Superior temporal gyrus (tissue), 1 donor: ENCODE measurements around the gene NSUN6.
"Not testable (repeated sequence)": the region's sequence is repeated elsewhere in the genome, so short reads cannot be mapped to it uniquely, and the experiment has no call there.

Experiments used
- DNase-seq: peaks from one replicate; pipeline ENCODE4 v3.0.0-alpha.2; 2016; ENCODE audit errors: extremely low spot score

Gene NSUN6

DNA sequence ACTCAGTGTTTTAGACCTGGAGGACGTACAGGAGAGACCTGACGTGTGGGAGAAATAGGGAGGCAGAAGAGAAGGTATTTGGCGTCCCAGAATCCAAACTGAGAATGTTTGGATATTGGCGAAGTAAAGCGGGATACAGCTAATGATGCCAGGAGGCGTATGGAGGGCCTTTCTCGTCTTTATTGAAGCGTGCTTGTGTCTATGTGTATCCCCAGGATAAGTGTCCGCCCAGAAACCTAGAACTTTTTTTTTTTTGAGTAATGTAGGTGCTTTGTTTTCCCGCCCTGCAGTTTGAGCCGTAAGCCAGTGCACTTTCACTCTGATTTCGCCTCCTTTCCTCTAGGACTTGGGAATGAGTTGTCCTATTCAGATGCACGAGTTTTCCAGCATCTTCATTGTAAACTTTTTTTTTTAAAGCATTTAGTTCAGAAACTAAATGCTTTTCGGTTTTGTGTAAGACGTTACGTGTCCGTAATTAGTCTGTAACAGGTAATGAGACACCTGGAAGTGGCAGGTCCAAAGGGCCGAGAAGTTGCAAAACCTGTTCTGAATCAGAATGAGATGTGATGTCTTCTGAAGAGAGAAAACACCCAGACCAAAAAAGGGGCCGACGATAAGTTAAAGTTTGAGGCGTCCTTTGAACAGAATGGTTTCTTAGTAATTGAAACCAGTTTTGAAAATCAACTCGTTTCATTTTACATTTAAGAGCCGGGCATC, 8.6 kb upstream of the NSUN6 start:
- DNase-seq, result peak; percentile 46

DNA sequence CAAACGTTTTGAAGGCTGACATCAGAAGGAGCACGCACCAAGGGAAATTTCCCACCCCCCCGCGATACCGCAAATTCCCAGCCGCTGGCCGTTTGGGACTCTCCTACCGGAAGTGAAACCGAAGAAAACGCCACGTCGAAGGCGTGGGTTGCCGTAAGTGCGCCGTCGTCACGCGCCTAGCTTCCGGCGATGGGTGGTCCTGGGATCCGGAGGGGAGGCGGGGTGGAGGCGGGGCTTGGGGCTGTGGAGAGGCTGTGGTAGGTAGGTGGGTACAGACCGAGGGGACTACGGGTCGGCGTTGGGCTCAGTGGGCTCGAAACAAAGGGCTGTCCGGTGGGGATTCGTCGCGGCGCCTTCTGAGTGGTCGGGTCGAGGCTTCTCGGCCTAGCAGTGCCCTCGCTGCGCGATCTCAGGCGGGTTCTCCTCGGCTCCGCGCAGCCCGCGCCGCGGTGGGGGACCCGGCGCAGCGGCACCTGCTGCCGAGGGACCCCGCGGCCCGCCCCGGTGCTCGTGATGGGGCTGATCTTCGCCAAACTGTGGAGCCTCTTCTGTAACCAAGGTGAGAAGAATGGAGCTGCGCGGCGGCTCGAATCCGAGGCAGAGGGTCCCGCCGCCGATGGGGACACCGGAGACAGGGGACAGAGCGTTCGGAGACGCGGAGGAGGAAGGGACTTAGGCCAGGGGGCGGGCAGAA, 7.9 kb upstream of the NSUN6 start, which contains the start of gene ARL5B:
TSS of gene ARL5B (plus strand) at position 307 of the 694 bp plus-strand sequence. CDS start at position 514, 207 bp downstream.
- peak; percentile 96 for DNase-seq

DNA sequence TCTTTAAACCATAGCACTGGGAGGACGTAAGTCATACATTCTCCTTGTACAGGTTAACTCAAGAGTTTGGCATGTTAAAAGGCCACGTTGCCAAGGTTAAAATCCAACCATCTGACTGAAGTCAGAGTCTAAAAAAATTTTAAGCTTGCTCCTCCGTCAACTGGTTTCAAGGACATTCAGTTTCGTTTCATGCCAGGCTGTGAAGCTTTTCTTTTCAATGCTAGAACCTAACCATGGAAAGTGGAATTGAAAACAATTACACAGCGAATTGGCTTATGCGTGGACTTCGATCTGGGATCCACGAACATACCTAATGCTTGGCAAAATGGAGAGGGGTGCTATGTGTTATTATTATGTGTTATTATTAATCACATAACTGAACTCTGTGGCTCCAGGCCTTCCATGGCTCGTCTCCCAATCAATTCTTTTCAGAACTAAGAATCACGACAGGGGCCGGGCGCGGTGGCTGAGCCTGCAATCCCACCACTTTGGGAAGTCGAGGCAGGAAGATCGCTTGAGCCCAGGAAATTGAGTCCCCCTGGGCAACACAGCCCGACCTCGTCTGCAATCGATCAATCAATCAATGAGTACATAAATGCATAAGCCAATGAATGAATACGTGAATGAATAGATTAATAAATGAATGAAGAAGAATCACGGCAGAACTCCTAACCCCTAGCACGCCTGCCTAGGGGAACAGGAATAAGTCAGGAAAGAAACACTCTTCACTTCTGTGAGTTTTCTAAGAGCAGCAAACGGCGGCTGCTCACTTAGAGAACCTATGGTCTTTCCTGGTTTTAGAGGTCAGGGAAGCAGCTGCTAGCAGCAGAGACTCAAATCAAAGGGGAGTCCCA, 7.1 kb upstream of the NSUN6 start:
- no peak for DNase-seq

DNA sequence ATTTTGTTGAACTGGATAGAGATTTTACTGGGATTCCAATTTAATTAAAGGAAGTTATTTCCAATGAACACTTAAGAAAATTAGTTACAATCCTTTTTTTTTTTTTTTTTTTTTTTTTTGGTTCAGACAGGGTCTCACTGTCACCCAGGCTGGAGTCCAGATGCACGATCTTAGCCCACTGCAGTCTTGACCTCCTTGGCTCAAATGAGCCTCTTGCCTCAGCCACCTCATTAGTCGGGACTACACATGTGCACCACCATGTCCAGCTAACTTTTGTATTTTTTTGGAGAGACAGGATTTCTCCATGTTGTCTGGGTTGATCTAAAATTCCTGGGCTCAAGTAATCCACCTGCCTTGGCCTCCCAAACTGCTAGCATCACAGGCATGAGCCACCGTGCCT, 5.3 kb upstream of the NSUN6 start:
- no peak for DNase-seq

DNA sequence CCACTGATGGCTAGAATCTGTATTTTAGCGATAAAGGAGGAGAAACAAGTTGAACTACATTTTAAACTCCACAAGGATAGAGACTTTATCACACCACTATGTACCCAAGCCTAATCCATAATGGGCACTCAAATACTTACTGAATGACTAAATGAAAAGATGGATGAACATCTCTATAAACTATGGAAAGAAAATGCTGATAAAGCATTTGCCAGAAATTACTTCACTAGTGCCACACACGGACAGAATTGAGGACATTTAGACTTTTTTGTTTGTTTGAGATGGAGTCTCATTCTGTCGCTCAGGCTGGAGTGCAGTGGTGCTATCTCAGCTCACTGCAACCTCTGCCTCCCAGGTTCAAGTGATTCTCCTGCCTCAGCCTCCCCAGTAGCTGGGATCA, 1.7 kb upstream of the NSUN6 start:
- no peak for DNase-seq

DNA sequence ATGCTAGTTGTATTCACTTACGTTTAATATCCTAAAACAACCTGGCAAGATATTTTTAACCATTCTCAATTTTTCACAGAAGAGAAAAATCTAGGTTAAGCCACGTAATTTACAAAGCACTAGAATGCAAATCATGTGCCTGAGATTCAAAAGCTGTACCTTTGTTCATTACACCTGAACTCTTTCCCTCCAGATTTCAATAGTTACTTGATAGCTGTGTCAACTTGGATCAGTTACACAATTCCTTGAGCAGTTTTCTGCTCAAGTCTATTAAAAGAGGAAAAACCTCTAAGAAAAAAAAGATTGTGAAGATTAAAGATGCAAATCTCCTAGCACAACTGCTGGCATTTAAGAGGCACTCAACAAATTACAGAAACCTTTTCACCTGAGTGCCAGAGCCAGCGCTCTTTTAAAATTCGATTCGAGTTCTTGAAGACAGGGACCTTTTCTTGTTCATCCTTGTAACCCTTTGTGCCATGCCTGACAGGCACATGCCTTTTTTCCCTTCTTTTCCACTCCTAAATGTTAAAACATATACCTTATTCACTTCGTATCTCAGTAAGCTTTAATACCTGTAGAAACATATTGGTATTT, 886 bp downstream of the NSUN6 start:
- DNase-seq, result no peak

DNA sequence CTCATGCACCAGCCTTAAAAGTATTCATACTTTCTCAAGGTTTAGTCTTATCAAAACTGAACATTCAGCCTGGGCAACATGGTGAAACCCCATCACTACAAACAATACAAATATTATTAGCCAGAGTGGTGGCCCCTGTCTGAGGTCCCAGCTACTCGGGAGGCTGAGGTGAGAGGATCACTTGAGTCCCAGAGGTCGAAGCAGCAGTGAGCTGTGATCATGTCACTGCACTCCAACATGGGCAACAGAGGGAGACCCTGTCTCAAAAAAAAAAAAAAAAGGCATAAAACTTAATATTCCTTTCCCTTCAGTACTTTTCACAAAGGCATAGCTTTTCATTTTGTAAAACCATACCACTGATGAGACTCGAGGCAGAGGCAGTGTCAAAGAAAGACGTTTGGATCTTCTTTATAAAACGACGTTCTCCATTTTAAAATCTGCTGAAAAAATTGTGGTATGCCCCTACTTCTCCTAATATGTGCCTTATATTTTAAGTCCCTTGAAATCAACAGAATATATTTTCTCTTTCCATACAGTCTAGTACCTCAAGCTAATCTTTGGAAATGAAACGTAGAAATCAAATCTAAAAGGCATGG, 1.9 kb downstream of the NSUN6 start:
- DNase-seq, result no peak

DNA sequence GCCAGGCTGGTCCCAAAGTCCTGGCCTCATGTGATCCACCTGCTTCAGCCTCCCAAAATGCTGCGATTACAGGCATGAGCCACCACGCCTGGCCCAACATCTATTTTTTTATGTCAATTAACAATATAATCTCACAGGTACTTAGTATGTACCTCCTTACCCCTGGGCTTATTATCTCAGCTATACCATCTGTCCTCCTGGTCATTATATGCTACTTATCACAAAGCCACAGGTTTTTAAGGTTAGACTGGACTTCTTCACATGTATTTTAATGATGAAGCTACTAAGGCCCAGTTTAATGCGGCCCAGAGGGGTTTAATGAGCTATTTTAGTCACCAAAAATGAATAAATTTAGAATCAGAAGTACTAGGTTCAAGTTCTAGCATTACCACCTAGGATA, 3.4 kb downstream of the NSUN6 start:
- no peak for DNase-seq

DNA sequence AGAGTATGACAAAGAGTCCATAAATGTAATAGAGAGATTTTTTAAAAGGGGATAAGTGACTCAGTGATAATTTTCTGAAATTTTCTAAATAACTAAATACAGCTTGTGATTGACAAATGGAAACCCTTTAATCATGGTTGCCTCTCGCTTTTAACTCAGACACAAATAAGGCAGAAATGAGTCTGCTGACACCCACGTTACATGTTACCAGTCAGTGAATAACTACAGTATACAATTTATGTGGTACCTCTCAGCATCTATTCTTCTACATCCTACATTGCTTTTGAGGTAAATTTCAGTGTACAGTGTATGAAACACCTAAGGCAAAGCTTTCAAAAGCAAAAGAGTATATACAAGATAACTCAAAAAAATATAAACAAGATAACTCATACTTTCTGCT, 4.2 kb downstream of the NSUN6 start:
- DNase-seq, result no peak

DNA sequence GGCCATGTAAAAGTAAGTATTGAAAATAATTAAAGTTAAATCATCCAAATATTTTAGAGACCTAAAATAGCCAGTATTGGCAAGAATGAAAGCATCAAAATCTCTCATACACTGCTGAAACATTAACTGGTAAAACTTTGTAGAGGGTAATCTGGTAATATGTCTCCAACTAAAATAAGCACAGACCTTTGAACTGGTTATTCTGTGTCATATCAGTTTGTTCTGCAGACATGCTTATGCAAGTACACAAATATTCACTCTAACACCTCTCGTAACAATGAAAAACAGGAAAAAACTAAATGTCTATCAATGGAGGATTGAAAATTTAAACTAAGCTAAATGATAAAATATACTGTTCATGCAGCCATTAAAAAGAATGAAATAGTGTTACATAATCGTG, 11.7 kb downstream of the NSUN6 start:
- DNase-seq, result not testable (repeated sequence)

DNA sequence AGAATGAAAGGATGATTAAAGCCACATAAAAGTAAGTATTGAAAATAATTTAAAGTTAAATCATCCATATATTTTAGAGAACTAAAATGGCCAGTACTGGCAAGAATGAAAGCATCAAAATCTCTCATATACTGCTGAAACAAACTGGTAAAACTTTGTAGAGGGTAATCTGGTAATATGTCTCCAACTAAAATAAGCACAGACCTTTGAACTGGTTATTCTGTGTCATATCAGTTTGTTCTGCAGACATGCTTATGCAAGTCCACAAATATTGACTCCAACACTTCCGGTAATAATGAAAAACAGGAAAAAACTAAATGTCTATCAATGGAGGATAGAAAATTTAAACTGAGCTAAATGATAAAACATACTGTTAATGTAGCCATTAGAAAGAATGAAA, 14.0 kb downstream of the NSUN6 start:
- DNase-seq, result not testable (repeated sequence)

DNA sequence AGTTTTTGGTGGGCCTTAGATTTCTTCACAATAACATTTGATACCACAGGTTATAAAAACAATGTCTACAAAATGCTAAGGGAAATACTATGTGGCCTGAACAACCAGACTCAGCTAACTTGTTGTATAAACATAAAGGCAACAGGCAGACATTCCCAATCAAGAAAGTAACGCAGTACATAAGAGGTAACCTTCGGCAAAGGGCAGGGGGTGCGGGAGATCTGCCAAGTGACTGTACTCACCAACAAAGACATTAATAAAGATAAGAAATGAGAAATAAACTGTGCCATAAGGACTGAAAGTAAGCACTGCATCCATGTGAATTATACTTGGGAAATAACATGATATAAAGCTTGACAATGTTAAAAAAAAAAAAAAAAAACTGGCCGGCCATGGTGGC, 15.4 kb downstream of the NSUN6 start:
- no peak for DNase-seq

DNA sequence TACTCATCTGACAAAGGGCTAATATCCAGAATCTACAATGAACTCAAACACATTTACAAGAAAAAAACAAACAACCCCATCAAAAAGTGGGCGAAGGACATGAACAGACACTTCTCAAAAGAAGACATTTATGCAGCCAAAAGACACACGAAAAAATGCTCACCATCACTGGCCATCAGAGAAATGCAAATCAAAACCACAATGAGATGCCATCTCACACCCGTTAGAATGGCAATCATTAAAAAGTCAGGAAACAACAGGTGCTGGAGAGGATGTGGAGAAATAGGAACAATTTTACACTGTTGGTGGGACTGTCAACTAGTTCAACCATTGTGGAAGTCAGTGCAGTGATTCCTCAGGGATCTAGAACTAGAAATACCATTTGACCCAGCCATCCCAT, 18.9 kb downstream of the NSUN6 start:
- DNase-seq, result not testable (repeated sequence)

DNA sequence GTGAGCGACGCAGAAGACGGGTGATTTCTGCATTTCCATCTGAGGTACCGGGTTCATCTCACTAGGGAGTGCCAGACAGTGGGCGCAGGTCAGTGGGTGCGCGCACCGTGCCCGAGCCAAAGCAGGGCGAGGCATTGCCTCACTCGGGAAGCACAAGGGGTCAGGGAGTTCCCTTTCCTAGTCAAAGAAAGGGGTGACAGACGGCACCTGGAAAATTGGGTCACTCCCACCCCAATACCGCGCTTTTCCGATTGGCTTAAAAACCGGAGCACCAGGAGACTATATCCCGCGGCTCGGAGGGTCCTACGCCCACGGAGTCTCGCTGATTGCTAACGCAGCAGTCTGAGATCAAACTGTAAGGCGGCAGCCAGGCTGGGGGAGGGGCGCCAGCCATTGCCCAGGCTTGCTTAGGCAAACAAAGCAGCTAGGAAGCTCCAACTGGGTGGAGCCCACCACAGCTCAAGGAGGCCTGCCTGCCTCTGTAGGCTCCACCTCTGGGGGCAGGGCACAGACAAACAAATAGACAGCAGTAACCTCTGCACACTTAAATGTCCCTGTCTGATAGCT, 23.9 kb downstream of the NSUN6 start:
- DNase-seq, result not testable (repeated sequence)

DNA sequence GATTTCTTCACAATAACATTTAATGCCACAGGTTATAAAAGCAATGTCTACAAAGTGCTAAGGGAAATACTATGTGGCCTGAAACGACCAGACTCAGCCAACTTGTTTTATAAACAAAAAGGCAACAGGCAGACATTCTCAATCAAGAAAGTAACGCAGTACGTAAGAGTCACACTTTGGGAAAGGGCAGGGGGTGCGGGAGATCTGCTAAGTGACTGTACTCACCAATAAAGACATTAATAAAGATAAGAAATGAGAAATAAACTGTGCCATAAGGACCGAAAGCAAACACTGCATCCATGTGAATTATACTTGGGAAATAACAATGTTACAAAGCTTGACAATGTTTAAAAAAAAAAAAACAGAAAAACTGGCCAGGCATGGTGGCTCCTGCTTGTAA, 25.5 kb downstream of the NSUN6 start:
- DNase-seq, result no peak

DNA sequence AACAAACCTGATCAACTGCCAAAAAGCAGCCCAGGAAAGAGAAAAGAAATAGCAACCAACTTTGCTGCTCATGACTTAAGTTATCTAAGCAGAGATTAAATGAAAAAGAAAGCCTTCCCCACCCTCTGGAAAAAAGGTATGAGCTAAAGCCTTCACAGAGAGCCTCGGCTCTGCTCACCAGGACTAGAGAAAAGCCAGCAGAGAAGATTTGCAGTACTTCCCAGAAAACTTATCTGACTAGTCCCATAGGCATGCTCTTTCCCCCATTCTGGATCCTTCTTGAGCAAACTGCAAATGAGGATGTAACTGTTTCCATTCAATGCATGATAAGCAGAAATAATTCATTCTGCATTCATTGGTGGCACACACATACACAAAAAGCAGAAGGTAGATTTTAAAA, 27.7 kb downstream of the NSUN6 start:
- not testable (repeated sequence) for DNase-seq

DNA sequence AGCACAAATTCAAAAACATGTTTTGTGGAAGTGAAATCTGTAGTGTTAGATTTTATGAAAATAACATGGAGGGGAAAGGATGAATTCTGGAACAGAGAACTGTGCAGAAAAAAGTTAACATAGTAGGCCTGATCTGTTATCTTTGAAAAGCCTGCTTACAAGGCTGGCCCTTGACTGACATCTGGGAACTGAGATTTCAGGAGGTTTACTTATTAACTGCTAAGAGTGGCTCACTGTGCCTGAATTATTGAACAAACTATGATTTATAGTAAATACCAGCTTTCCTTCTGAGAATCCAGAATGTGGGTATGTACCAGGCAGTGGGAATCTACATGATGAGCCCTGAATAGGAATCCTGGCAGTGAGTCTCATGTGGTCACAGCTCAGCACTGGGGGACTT, 30.5 kb downstream of the NSUN6 start:
- no peak for DNase-seq

DNA sequence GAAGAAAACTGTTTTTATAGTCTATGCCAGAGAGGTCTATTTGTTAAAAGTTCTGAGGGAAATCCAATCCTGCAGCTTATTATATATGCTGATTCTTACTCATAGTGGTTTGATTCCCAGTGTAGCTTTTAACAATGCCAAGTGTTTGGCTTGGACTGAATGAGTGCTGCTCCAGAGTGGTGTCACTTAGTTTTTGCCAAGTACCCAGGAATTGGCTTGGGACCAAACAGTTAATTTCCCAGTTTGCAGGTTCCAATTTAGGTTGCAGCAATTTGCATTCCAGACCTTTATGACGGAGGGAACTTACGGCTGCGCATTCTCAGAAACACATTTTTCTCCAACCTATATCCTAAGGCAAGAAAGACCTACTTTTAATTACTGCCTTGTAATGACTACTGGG, 32.4 kb downstream of the NSUN6 start:
- DNase-seq, result no peak

DNA sequence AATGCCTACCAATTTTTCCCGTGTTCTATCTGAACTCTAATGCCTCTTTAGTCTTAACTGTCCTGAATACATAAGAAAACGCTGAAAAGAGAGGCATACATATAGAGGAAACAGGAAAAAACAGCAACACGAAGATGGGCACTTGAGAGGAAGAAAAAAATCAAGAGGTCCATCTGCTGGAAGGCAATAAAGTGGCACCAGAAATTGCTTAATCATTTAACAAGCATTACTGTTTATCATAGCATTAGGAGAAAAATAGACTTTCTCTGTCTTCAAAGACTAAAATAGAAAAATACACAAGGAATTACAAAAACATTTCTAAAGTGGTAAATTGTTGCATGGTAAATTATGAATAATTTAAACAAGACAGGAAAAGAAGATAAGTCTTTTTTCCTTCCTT, 35.0 kb downstream of the NSUN6 start:
- no peak for DNase-seq

DNA sequence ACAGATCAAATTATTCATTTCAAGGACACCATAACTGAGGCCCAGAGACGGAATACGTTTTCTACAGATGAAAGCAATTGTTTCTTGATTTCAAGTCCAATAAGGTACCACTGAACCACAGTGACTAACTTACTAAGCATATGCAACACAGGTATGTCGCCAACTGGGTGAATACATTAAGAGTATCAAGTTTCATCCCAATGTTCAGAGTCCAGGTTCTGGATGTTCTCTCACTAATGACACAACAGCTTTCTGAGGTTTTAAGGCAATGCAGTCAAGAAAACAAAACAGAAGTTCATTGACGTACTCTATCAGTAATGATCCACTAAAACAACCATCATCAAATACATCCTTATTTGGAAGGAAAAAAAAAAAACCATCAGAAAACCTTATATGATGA, 35.8 kb downstream of the NSUN6 start:
- DNase-seq, result no peak

DNA sequence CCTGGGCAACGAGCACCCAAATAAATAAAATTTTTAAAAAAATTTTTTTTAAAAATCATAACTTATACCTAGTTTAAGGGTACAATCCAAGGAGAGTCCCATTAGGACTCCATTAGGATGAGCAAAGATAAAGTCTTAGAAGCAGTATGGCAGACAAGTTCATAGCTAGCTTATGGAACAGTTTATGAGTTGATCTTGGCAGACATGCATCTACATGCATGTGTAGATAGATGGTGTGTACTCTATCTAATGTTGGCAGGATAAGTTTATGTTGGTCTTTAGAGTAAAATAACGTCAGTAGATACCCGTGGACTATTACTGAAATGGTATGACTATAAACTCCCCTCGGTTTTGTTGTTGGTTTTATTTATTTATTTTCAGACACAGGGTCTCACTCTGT, 40.2 kb downstream of the NSUN6 start:
- DNase-seq, result no peak
